HS-27A (cell line): Measurements from ENCODE around the gene PI4KA.
"Not testable (repeated sequence)": the region's sequence is repeated elsewhere in the genome, so short reads cannot be mapped to it uniquely, and the experiment has no call there.

Source experiments
- DNase-seq: peaks from one replicate; pipeline ENCODE4 v3.0.0-alpha.2; 2012; ENCODE audit warnings: low read depth, missing footprints

PI4KA gene

DNA sequence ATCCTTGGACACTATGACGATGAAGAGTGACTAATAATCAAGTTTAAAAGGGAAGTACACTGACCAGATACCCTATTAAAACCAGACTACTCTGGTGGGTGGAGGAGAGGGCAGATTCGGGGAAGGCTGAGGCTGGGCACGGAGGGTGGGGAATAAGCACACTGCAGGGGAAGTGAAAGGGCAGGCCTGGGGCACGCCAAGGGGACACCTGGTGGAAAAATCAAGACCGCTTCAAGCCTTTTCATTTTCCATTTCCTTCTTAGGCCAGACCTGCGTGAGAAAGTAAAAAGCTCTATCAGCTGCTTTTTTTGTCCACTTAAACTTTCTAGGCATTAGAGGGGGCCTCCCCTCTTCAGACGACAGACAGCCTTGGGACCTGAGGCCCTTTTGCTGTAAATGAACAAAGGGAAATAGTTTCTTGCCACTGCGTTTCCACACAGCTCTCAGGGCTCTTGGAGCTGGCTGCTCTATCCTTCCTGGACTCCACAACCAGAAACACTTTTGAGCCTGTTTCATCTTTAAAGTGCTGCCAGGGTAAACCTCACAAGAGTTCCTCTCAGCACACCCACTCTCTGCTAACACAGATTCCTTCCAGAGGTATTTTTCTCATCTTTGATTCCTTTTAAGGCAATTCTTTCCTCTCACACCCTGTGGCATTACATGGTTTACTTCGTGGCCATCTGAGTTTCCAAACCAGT lies 109.7 kb downstream of the PI4KA start:
- DNase-seq: no peak

DNA sequence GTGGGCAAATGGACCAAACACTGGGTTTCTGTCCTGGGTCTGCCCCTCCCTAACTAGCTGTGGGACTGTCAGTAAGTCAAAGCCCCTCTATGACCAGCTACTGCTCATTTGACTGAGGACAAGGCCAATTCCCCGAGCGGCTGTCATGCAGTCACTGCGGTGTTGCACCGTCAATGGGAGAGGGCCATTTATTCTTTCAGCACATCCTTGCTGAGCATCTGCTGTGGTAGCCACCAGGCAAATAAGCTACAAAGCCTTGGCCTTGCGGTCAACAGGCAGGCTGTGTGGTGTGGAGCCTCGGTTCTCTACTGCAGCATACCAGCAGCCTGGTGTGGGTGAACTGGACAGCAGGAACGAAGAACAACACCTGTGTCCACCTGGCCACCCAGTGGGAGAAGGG lies 110.5 kb downstream of the PI4KA start:
- DNase-seq: no peak

DNA sequence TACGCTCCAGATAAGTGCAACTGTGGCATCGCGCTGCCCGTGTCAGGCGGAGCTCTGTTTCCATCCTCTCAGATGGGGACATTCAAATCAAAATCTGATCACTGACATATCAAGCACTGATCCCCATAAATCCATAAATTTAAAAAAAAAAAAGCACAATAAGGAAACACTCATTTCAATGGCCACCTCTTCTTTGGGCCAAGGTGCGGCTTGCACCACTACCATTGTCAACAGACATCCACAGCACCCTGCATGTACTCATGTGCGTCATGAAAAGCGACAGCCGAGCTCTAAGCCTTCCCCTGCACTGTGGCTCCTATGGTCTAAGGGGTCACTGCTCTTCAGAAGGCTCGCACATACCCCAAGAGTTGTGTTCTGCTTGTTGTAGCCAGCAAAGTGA lies 111.4 kb downstream of the PI4KA start:
- DNase-seq: no peak

- no peak for DNase-seq
These were observed 112.0 kb downstream of the PI4KA start for GRCh38 chr22:20746431-20747189.

DNA sequence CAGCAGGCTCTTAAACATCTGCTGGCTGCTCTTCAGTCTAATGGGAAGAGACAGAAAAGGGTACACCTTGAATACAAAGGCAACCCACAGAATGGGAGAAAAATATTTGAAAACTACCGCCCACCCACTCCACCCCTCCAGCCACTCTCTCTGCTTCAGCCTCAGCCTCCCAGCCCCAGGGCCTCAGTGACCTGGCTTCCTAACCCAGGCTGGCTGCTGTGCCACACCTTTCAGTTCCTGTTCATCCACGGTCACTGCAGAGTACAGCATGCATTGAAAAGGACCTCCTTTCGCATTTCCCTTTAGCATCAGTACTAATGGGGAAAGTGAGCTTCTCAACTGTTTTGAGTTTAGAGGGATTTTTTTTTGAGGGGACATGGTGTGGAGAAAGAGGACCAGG lies 113.5 kb downstream of the PI4KA start:
- no peak for DNase-seq

GRCh38 chr22:20744456-20744855 lies 114.2 kb downstream of the PI4KA start:
- DNase-seq: no peak

- DNase-seq: no peak
These were observed 115.8 kb downstream of the PI4KA start for GRCh38 chr22:20742764-20743163.

- no peak for DNase-seq
These were observed 116.7 kb downstream of the PI4KA start for GRCh38 chr22:20741634-20742581.

GRCh38 chr22:20741008-20741633 lies 117.5 kb downstream of the PI4KA start:
- DNase-seq: no peak

DNA sequence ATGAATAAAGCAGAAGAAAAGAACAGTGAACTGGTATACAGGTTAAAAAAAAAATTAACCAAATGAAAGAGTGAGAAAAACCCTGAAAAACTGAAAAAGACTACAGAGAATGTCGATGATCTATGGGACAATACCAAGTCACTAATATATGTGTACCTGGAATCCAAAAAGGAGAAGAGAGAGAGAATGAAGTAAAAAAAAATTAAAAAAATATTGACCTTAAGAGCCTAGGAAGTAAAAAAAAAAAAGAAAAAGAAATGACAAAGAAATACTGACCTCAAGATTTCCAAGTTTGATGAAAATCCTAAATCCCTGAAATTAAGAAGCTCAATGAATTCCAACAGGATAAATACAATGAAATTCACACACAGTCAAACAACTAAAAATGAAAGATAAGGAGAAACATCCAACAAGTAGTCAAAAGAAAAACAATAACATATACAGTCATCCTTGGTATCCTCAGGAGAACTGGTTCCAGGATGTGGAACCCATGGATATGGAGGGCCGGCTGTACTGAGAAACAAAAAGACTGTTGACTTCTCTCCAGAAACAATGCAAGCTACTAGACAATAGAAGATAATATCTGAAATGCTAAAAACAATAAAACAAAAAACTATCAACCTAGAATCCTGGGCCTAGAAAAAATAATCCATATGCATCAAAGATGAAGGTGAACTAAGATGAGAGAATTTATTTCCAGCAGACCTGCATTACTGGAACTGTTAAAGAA lies 118.2 kb downstream of the PI4KA start:
- no peak for DNase-seq

- DNase-seq: no peak
These were observed 120.1 kb downstream of the PI4KA start for GRCh38 chr22:20738394-20739089.

DNA sequence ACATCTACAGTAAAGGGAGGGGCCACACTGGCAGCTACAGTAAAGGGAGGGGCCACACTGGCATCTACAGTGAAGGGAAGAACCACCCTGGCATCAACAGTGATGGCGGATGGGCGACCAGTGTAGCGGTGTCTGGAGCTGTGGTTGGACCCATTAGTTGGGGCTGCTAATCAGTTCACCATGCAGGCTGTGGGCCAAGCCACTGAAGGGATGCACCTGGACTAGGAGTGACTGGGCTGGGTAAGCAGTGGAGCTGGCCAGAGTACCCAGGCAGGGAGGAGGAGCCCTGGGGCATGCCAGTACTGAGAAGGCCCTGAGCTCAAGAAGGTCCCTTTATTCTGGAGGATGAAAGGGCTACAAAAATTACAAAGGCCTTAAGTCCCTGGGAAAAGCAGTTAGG lies 121.7 kb downstream of the PI4KA start:
- DNase-seq: not testable (repeated sequence)

DNA sequence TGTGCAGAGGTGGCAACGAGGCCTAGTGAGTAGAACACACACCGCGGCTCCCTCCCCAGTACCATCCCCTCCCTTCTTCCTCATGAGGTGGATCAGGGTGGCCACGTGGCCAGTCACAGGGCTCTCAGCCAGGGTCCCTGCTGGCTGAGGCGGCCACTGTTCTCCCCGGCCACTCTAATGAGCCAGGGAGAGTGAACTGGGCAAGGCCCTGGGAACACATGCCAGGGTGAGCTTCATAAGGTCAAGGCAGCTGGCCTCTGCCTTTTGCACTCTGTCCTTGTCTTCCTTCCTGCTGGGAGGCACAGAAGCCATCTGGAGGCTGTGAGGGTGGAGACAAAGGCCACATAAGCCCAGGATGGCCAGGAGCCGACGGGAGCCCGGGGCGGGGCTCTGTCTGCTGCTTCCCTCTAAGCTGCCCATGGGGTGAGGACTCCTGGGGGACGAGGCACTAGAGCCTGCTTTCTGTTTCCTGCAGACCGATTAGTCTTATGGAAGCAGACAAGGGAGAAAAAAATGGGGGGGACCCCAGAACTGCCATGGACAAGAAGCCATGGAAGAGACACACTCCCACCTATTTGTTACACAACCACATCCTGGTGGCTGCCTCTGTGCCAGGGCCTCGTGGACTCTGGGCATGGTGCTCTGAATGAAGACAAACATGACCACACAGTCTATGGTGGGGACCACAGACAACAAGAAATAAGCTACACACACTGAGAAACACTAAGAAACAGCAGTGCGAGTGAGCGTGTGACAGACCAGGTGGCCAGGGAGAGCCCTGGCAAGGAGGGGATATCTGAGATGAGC lies 123.1 kb downstream of the PI4KA start:
- DNase-seq: not testable (repeated sequence)

- DNase-seq: not testable (repeated sequence)
These were observed 126.2 kb downstream of the PI4KA start for GRCh38 chr22:20732431-20732830.

DNA sequence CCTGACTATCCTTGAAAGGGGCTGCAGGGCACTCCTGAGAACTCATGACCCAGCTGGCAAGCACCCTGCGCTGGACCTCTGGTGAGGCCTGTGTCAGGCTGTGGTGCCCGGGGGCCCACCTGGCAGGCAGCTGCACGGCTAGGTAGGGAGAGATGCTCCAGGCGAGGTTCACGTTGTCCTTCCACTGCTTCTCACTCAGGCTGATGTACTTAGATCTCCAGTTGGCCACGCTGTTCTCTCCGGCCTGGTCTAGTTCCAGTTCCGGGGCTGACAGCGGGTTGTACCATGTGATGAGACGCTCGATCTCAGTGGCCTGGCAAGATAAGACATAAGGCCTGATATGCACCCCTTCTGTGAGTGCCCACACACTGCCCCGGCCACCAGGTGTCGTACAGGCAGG lies 129.4 kb downstream of the PI4KA start:
- no peak for DNase-seq

- no peak for DNase-seq
These were observed 130.0 kb downstream of the PI4KA start for GRCh38 chr22:20728523-20729190.

- no peak for DNase-seq
These were observed 131.2 kb downstream of the PI4KA start for GRCh38 chr22:20727118-20728015.

GRCh38 chr22:20725987-20726558 lies 132.5 kb downstream of the PI4KA start:
- no peak for DNase-seq
